Astrocyte (in vitro differentiated cells and primary cell): ENCODE data around the gene ZNF407. TPM values are rescaled to one million over a fixed set of nuclear protein-coding genes. Genes with fewer than 3 reads are reported as not detected.

ENCODE experiments used
- DNase-seq: peaks from one replicate; pipeline ENCODE4 v3.0.0-alpha.2; 2010; ENCODE audit warnings: low read depth
- FAIRE-seq: peaks from 2 replicates; lab custom pipeline; 2011; peaks lifted over from hg19 to GRCh38; lab: Jason Lieb, UNC
- H2AFZ ChIP-seq: 2 replicates; pipeline ENCODE4 v1.6.0; 2012; ENCODE audit warnings: low read depth, low read length, inconsistent platforms
- H3K27ac ChIP-seq: 2 replicates; pipeline ENCODE4 v1.5.1; 2011; ENCODE audit warnings: low read depth, low read length, inconsistent platforms
- H3K27me3 ChIP-seq: 2 replicates; pipeline ENCODE4 v1.6.0; 2011; ENCODE audit warnings: low read length, inconsistent platforms; ENCODE audit not compliant: insufficient read depth
- H3K36me3 ChIP-seq: 2 replicates; pipeline ENCODE4 v1.5.1; 2011; ENCODE audit warnings: low read length, inconsistent platforms; ENCODE audit not compliant: insufficient read depth
- H3K4me1 ChIP-seq: 2 replicates; pipeline ENCODE4 v1.5.1; 2011; ENCODE audit warnings: low read length, inconsistent platforms; ENCODE audit not compliant: insufficient read depth
- H3K4me2 ChIP-seq: 2 replicates; pipeline ENCODE4 v1.6.0; 2012; ENCODE audit warnings: low read length, inconsistent platforms
- H3K4me3 ChIP-seq: 2 replicates; pipeline ENCODE4 v1.5.1; 2011; ENCODE audit warnings: low read depth, mild to moderate bottlenecking, low read length, inconsistent platforms; ENCODE audit not compliant: insufficient read depth
- H3K79me2 ChIP-seq: 2 replicates; pipeline ENCODE4 v1.6.0; 2012; ENCODE audit warnings: mild to moderate bottlenecking, low read length, inconsistent platforms; ENCODE audit not compliant: insufficient read depth
- H3K9ac ChIP-seq: 2 replicates; pipeline ENCODE4 v1.6.0; 2012; ENCODE audit warnings: mild to moderate bottlenecking, low read length, inconsistent platforms
- H3K9me3 ChIP-seq: 2 replicates; pipeline ENCODE4 v1.5.1; 2012; ENCODE audit warnings: low read depth, mild to moderate bottlenecking, low read length, inconsistent platforms; ENCODE audit not compliant: insufficient read depth
- H4K20me1 ChIP-seq: 2 replicates; pipeline ENCODE4 v1.6.0; 2012; ENCODE audit warnings: low read length, inconsistent platforms; ENCODE audit not compliant: insufficient read depth
- H3K27ac Mint-ChIP-seq: one replicate; pipeline ENCODE4 v1.8.0; 2021; ENCODE audit warnings: mild to moderate bottlenecking, mixed read lengths; ENCODE audit not compliant: unreplicated experiment
- H3K27me3 Mint-ChIP-seq: one replicate; pipeline ENCODE4 v1.8.0; 2021; ENCODE audit warnings: low read depth, mixed read lengths; ENCODE audit not compliant: unreplicated experiment
- H3K36me3 Mint-ChIP-seq: one replicate; pipeline ENCODE4 v1.8.0; 2021; ENCODE audit warnings: low read depth, mixed read lengths; ENCODE audit not compliant: unreplicated experiment
- H3K4me1 Mint-ChIP-seq: one replicate; pipeline ENCODE4 v1.8.0; 2021; ENCODE audit warnings: low read depth, mixed read lengths; ENCODE audit not compliant: unreplicated experiment
- H3K4me3 Mint-ChIP-seq: one replicate; pipeline ENCODE4 v1.8.0; 2021; ENCODE audit warnings: mild to moderate bottlenecking, moderate library complexity, mixed read lengths; ENCODE audit not compliant: unreplicated experiment
- H3K9me3 Mint-ChIP-seq: one replicate; pipeline ENCODE4 v1.8.0; 2021; ENCODE audit warnings: mild to moderate bottlenecking, mixed read lengths; ENCODE audit not compliant: unreplicated experiment
- EZH2 ChIP-seq: IDR thresholded peaks from 2 replicates; pipeline ENCODE4 v1.6.1; 2012; ENCODE audit warnings: mild to moderate bottlenecking, low read length, inconsistent platforms; ENCODE audit not compliant: insufficient read depth
- total RNA-seq: library from RNA; stranded (reverse); gene quantifications from 2 replicates; pipeline ENCODE4 v1.2.1, GENCODE V29; 2021
- TF ChIP-seq, protein P1 (sequence below): IDR thresholded peaks from 2 replicates; pipeline ENCODE4 v1.5.1; 2011; ENCODE audit warnings: low read depth, mild to moderate bottlenecking, inconsistent platforms, low read length, moderate library complexity; ENCODE audit not compliant: insufficient read depth

The ZNF407 gene
- total RNA-seq, 1 donor from 2014 or later: 13.8 TPM

DNA sequence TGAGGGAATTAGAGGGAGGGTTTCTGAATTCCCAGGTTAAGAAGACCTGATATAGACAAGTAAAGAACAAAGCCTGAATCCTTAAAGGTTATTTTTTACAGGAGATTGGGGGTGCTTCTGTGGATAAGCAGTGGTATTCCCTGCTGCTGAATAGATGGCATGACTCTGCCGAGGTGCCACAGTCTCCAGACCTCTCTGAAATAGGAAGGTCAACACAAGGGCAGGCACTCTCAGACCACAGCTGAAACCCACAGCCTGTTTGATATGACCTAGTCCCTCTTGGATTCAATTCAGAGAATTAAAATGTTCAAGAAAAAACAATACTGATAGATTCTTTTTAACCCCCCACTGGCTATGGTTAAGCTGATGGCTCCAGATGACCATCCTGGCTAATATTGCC, 351.9 kb downstream of the ZNF407 start:
- Histone ChIP-seq H3K36me3 (no peaks in the 10 kb centered on the region), H2AFZ (no peak overlapping the region), H3K9ac (no peak overlapping the region), H3K79me2 (no peaks in the 10 kb centered on the region), H3K4me3 (no peak overlapping the region), H4K20me1 (no peaks in the 10 kb centered on the region), H3K27ac (no peak overlapping the region), H3K9me3 (no peaks in the 10 kb centered on the region), H3K4me1 (peaks cover 19% of the 10 kb centered on the region), H3K4me2 (no peak overlapping the region), H3K27me3 (no peaks in the 10 kb centered on the region)
- no peaks in the 10 kb centered on the region for H3K9me3 Mint-ChIP-seq
- peaks cover 3% of the 10 kb centered on the region for H3K36me3 Mint-ChIP-seq
- H3K4me3 Mint-ChIP-seq: no peak overlapping the region
- FAIRE-seq: no peak
- H3K27ac Mint-ChIP-seq: no peak overlapping the region
- H3K27me3 Mint-ChIP-seq: no peaks in the 10 kb centered on the region
- H3K4me1 Mint-ChIP-seq: peaks cover 22% of the 10 kb centered on the region
- TF ChIP-seq, protein P1, sequence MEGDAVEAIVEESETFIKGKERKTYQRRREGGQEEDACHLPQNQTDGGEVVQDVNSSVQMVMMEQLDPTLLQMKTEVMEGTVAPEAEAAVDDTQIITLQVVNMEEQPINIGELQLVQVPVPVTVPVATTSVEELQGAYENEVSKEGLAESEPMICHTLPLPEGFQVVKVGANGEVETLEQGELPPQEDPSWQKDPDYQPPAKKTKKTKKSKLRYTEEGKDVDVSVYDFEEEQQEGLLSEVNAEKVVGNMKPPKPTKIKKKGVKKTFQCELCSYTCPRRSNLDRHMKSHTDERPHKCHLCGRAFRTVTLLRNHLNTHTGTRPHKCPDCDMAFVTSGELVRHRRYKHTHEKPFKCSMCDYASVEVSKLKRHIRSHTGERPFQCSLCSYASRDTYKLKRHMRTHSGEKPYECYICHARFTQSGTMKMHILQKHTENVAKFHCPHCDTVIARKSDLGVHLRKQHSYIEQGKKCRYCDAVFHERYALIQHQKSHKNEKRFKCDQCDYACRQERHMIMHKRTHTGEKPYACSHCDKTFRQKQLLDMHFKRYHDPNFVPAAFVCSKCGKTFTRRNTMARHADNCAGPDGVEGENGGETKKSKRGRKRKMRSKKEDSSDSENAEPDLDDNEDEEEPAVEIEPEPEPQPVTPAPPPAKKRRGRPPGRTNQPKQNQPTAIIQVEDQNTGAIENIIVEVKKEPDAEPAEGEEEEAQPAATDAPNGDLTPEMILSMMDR: no peak
- no peak for TF ChIP-seq EZH2
- DNase-seq: peak; percentile 5

DNA sequence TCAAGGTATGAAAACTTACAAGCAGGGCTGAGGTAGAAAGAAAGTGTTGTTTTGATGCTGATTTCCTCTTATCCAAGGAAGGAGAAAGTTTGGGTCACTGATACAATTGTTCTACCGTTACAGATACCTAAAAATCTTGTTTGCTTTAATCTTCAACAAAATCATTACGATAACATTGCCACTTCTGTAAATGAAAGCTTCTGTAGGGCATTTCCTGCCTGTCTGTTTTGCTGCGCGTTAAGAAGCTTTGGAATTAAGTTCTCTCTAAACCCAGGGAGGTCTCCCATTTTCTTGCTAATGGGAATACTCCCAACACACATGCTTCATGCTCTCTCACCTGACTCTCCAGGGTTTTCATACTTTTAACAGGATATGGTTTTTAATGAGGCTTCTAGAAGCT, 352.8 kb downstream of the ZNF407 start:
- no peaks in the 10 kb centered on the region for H3K9me3 ChIP-seq
- Mint-ChIP-seq H3K4me3 (no peak overlapping the region), H3K4me1 (peaks cover 21% of the 10 kb centered on the region), H3K9me3 (no peaks in the 10 kb centered on the region), H3K27ac (no peak overlapping the region), H3K36me3 (peaks cover 3% of the 10 kb centered on the region), H3K27me3 (no peaks in the 10 kb centered on the region)
- FAIRE-seq: no peak
- no peak overlapping the region for H2AFZ ChIP-seq
- no peaks in the 10 kb centered on the region for H3K27me3 ChIP-seq
- H3K4me3 ChIP-seq: no peak overlapping the region
- H3K4me2 ChIP-seq: peak overlapping the region; percentile 38
- no peaks in the 10 kb centered on the region for H3K36me3 ChIP-seq
- H3K4me1 ChIP-seq: peaks cover 19% of the 10 kb centered on the region
- DNase-seq: peak; percentile 3
- peak overlapping the region; percentile 30 for H3K27ac ChIP-seq
- H3K9ac ChIP-seq: peak overlapping the region; percentile 0
- TF ChIP-seq, protein P1: no peak
- TF ChIP-seq EZH2: no peak
- H4K20me1 ChIP-seq: no peaks in the 10 kb centered on the region
- no peaks in the 10 kb centered on the region for H3K79me2 ChIP-seq

DNA sequence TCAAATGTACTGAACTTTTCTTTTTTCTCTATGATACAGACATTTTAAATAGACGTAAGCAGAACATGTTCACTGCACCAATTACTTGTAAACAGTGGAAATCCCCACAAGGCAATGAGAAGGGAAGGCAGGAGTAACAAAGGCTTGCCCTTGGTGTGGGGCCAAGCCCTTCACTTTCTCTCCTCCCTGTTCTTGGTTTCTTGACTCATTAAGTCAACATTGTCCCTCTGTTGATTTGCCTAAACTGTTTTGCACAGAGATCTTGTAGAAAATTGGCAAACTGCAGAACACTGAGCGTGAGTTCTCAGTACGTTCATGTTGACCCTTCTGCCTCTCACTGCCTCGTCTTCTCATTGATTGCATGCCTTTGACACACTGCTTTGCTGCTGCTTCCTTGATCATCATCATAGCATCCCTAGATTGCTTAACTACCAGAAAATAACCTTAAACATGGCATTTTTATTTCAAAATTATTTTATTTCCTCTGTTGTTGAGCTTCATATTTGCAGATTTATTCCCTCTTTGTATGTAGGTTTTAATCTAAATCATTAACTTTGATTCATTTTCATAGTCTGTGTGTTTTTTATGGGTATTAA, 353.6 kb downstream of the ZNF407 start:
- TF ChIP-seq, protein P1: no peak
- TF ChIP-seq EZH2: no peak
- H3K4me1 Mint-ChIP-seq: peaks cover 13% of the 10 kb centered on the region
- H3K27me3 ChIP-seq: no peaks in the 10 kb centered on the region
- peak overlapping the region; percentile 30 for H3K27ac ChIP-seq
- H4K20me1 ChIP-seq: no peaks in the 10 kb centered on the region
- DNase-seq (peak; percentile 95), FAIRE-seq (peak; percentile 89)
- H3K9ac ChIP-seq: no peak overlapping the region
- no peaks in the 10 kb centered on the region for H3K9me3 ChIP-seq
- H3K36me3 Mint-ChIP-seq: peaks cover 3% of the 10 kb centered on the region
- H3K79me2 ChIP-seq: no peaks in the 10 kb centered on the region
- H3K4me3 ChIP-seq: no peak overlapping the region
- no peak overlapping the region for H2AFZ ChIP-seq
- H3K27me3 Mint-ChIP-seq: no peaks in the 10 kb centered on the region
- peaks cover 13% of the 10 kb centered on the region for H3K4me1 ChIP-seq
- no peak overlapping the region for H3K27ac Mint-ChIP-seq
- peak overlapping the region; percentile 38 for H3K4me2 ChIP-seq
- H3K9me3 Mint-ChIP-seq: no peaks in the 10 kb centered on the region
- no peak overlapping the region for H3K4me3 Mint-ChIP-seq
- no peaks in the 10 kb centered on the region for H3K36me3 ChIP-seq
